ENCODE data around the gene OR2A12. TPM values are rescaled to one million over a fixed set of nuclear protein-coding genes. Genes with fewer than 3 reads are reported as not detected.
"Not testable (repeated sequence)": the region's sequence is repeated elsewhere in the genome, so short reads cannot be mapped to it uniquely, and the experiment has no call there.

The OR2A12 gene
- total RNA-seq, result not detected in 2 replicates

- intact Hi-C loops (cut with micrococcal nuclease), result no loop called here
Observed at GRCh38 chr7:144085978-144086377, at the start of gene OR2A12. Gene OR2A12, plus strand, starts transcription at chr7:144086278. Its CDS starts 8,830 bp downstream, at chr7:144095108.

GRCh38 chr7:144036302-144036885 lies 49.7 kb upstream of the OR2A12 start:
- intact Hi-C loops (cut with micrococcal nuclease), result no loop called here

- intact Hi-C loops (cut with micrococcal nuclease), result no loop called here
Observed at GRCh38 chr7:144037414-144038035, 48.6 kb upstream of the OR2A12 start.

GRCh38 chr7:144038887-144039286 lies 47.2 kb upstream of the OR2A12 start:
- intact Hi-C loops (cut with micrococcal nuclease), result no loop called here

- intact Hi-C loops (cut with micrococcal nuclease), result no loop called here
Observed at GRCh38 chr7:144048648-144049047, 37.4 kb upstream of the OR2A12 start, which contains the start of gene OR2A5. Gene OR2A5, plus strand, starts transcription at chr7:144048948. Its CDS starts 1,454 bp downstream, at chr7:144050402.

GRCh38 chr7:144049491-144049890 lies 36.6 kb upstream of the OR2A12 start:
- intact Hi-C loops (cut with micrococcal nuclease), result no loop called here

- intact Hi-C loops (cut with micrococcal nuclease), result no loop called here
Observed at GRCh38 chr7:144050093-144050492, 36.0 kb upstream of the OR2A12 start.

GRCh38 chr7:144050884-144051283 lies 35.2 kb upstream of the OR2A12 start:
- intact Hi-C loops (cut with micrococcal nuclease), result not testable (repeated sequence)

- intact Hi-C loops (cut with micrococcal nuclease), result no loop called here
Observed at GRCh38 chr7:144057954-144058353, 28.1 kb upstream of the OR2A12 start.

GRCh38 chr7:144063710-144064109 lies 22.4 kb upstream of the OR2A12 start:
- intact Hi-C loops (cut with micrococcal nuclease), result no loop called here

- intact Hi-C loops (cut with micrococcal nuclease), result no loop called here
Observed at GRCh38 chr7:144069511-144069910, 16.6 kb upstream of the OR2A12 start, which contains the start of gene OR2A25. Gene OR2A25, plus strand, starts transcription at chr7:144069811. Its CDS starts 4,409 bp downstream, at chr7:144074220.

GRCh38 chr7:144069953-144070352 lies 16.1 kb upstream of the OR2A12 start:
- intact Hi-C loops (cut with micrococcal nuclease), result no loop called here

GRCh38 chr7:144074374-144074773 lies 11.7 kb upstream of the OR2A12 start:
- intact Hi-C loops (cut with micrococcal nuclease), result no loop called here

- intact Hi-C loops (cut with micrococcal nuclease), result no loop called here
Observed at GRCh38 chr7:144086730-144087129, 652 bp downstream of the OR2A12 start.

- intact Hi-C loops (cut with micrococcal nuclease), result no loop called here
Observed at GRCh38 chr7:144087230-144087629, 1.2 kb downstream of the OR2A12 start.

GRCh38 chr7:144090667-144091066 lies 4.6 kb downstream of the OR2A12 start:
- intact Hi-C loops (cut with micrococcal nuclease), result no loop called here

- intact Hi-C loops (cut with micrococcal nuclease), result no loop called here
Observed at GRCh38 chr7:144098776-144099175, 12.7 kb downstream of the OR2A12 start.

- intact Hi-C loops (cut with micrococcal nuclease), result no loop called here
Observed at GRCh38 chr7:144100607-144101006, 14.5 kb downstream of the OR2A12 start.

- intact Hi-C loops (cut with micrococcal nuclease), result no loop called here
Observed at GRCh38 chr7:144102041-144102440, 16.0 kb downstream of the OR2A12 start.

- intact Hi-C loops (cut with micrococcal nuclease), result no loop called here
Observed at GRCh38 chr7:144105211-144105610, 19.1 kb downstream of the OR2A12 start.

GRCh38 chr7:144109283-144109682 lies 23.2 kb downstream of the OR2A12 start, which contains the start of gene OR2A2:
Gene OR2A2, plus strand, starts transcription at chr7:144109583. Its CDS starts 0 bp downstream, at chr7:144109583.
- intact Hi-C loops (cut with micrococcal nuclease), result no loop called here

- intact Hi-C loops (cut with micrococcal nuclease), result no loop called here
Observed at GRCh38 chr7:144110272-144110671, 24.2 kb downstream of the OR2A12 start.

GRCh38 chr7:144113651-144114050 lies 27.6 kb downstream of the OR2A12 start:
- intact Hi-C loops (cut with micrococcal nuclease), result no loop called here
